ENCODE results near the gene HTR1A.

DNA sequence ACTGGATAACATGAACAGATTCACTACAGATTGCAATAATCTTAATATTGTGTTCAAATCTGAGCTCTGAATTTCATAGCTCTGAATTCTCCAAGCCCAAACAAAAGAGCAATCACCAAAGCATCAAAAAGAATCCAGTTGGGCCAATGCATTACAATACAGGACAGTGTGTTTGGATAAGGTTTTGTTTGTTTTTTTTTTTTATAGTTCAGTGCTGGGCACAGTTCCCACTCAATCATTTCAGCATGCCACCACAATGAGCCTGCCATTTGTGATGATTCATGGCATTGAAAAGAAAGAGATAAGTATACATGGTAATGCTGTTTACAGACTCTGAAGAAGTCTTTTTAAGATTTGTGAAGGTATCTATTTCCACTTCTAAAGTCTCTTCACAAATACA lies 1.7 kb upstream of the HTR1A start:
- TF ChIP-seq EZH2 (IDR thresholded peaks at IDR 0.05; ENCODE audit: insufficient read depth, poor library complexity, severe bottlenecking) (no peak), EZH2phosphoT487 (IDR thresholded peaks at IDR 0.05; ENCODE audit: insufficient read depth, low read depth) (no peak)
